HG03469 (cell line): Measurements from ENCODE around the gene ZNF346.
A peak's percentile ranks its signal among the peaks of the same experiment; 100 is the strongest.
"Not testable (repeated sequence)": the region's sequence is repeated elsewhere in the genome, so short reads cannot be mapped to it uniquely, and the experiment has no call there.

ENCODE experiments used
- ATAC-seq: cut with Tn5 transposase; IDR thresholded peaks from one replicate; pipeline ENCODE4 v1.9.1; 2021; ENCODE audit warnings: mild to moderate bottlenecking, moderate library complexity, moderate number of reproducible peaks; ENCODE audit not compliant: unreplicated experiment

The ZNF346 gene

DNA sequence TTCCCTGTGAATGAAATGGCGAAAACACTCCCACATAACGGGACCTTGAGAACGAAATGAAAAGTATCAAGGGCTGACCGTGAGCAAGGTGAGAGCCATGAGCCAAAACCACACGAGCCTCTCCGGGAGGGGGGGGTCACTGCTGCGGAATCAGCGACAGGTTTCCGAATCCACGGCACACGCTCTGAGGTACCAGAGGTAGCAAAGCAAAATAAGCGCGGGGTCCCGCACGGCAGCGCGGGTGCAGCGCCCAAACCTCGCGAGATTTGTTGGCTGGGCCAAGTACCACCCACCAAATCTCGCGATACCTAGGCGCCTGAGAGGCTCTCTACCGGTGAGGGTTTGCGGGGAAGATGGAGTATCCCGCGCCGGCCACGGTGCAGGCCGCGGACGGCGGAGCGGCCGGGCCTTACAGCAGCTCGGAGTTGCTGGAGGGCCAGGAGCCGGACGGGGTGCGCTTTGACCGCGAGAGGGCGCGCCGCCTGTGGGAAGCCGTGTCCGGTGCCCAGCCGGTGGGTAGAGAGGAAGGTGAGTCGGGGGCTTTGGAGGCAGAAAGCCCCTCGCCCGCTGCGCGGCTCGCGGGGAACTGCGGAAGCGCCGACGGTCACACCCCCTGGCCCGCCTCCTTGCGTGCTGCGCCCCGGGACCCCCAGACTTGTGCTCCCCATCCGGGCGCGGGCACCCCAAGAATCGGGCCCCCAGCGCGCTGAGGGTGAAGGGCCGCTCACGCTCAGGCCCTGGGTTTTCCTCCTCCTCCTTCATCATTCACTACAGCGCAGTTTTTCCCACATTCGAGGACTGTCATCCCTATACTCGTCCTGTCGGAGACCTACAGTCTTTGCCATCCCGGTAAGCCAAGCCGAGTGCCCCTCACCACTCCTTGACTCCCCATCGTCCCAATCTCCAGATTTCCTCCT, at the start of gene ZNF346:
TSS of gene ZNF346 (plus strand) at position 311 of the 917 bp plus-strand sequence. CDS start at position 354, 43 bp downstream.
- peak; percentile 88 for ATAC-seq

DNA sequence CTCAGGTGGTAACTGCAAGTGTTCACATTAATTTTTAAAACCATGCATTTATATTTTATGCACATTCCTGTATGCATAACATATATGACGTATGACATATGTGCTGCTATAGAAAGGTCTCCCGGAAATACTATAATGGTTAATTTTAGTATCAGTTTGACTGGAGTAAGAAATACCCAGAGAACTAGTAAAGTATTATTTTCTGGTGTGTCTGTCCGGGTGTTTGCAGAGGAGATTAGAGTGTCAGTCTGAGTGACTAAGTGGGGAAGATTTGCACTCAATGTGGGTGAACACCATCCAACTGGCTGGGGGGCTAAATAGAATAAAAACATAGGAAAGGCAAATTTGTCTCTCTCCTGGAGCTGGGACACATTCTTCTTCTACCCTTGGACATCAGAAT, 42.8 kb upstream of the ZNF346 start:
- no peak for ATAC-seq

DNA sequence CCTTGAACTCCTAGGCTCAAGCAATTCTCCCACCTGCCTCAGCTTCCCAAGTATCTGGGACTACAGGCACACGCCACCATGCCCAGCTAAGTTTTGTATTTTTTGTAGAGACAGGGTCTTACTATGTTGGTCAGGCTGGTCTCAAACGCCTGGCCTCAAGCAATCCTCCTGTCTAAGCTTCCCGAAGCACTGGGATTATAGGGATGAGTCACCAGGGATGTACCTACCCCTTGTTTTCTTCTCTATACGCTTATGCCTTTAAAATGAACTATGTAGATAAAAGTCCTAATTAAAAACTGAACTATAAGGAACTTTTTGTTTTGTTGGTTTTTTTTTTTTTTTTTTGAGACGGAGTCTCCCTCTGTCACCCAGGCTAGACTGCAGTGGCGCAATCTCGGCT, 41.7 kb upstream of the ZNF346 start:
- ATAC-seq: no peak

- ATAC-seq: not testable (repeated sequence)
Observed at GRCh38 chr5:176983112-176983511, 39.4 kb upstream of the ZNF346 start.

- ATAC-seq: not testable (repeated sequence)
Observed at GRCh38 chr5:176983593-176983992, 38.9 kb upstream of the ZNF346 start.

DNA sequence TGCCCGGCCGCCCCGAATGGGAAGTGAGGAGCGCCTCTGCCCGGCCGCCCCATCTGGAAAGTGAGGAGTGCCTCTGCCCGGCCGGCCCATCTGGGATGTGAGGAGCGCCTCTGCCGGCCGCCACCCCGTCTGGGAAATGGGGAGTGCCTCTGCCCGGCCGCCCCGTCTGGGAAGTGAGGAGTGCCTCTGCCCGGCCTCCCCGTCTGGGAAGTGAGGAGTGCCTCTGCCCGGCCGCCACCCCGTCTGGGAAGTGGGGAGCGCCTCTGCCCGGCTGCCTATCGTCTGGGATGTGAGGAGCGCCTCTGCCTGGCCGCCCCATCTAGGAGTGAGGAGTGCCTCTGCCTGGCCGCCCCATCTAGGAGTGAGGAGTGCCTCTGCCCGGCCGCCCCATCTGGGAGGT, 38.3 kb upstream of the ZNF346 start:
- ATAC-seq: not testable (repeated sequence)

DNA sequence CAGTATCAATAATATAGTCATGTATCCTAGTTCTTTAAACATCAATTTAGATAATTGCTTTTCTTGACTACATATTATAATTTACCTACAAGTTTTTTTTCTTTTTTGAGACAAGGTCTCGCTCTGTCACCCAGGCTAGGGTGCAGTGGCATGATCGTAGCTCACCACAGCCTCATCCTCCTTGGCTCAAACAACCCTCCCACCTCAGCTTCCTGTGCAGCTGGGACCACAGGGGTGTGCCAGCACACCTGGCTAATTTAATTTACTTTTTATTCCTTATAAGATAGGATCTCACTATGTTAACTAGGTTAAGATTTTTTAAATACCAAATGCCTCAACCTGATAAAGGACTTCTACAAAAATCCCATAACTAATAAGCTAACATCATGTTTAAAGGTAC, 37.0 kb upstream of the ZNF346 start:
- no peak for ATAC-seq

GRCh38 chr5:176986280-176986679, 36.2 kb upstream of the ZNF346 start:
- no peak for ATAC-seq

GRCh38 chr5:176987583-176987982, 34.9 kb upstream of the ZNF346 start:
- ATAC-seq: no peak

GRCh38 chr5:176993081-176993480, 29.4 kb upstream of the ZNF346 start:
- ATAC-seq: not testable (repeated sequence)

DNA sequence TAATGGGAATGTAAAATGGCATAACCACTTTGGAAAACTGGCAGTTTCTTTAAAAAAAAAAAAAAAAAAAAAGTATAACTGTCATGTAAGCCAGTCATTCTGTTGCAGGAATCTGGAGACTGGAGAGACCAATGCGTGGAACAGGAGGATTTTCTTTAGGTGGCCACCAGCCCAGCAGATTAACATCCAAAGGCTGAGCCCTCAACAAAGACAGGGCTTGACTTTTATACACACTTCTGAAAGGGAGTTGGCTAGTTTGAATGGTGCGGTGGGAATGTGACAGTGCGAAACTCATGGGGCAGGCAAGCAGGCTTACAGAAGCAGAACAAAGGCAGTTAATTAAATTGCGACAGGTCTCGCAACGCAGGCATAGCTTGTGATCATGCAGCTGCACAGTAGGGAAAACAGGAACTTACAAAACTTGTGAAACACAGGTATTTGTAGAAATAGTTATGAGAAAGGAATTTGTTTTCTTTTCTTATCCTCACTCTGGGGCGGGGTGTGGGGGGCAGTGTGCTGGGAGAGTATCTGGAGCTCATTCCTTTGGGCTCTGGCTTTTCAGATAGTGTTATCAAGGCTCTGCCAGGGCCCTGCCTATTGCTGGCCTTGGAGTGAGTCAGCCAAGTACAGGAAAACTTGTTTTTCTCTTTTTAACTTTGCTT, 27.9 kb upstream of the ZNF346 start:
- ATAC-seq: no peak

DNA sequence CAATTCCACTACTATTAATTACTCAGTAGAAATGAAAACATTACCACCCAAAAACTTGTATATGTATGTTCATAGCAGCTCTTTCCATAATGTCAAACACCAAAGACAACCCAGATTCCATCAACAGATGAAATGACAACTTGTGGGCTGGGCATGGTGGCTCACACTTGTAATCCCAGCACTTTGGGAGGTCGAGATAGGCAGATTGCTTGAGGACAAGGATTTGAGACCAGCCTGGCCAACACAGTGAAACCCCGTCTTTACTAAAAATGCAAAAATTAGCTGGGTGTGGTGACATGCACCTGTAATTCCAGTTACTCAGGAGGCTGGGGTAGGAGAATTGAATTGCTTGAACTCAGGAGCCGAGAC, 27.4 kb upstream of the ZNF346 start:
- no peak for ATAC-seq

- no peak for ATAC-seq
Observed at GRCh38 chr5:176995896-176996767, 26.4 kb upstream of the ZNF346 start.

GRCh38 chr5:176996780-176997179, 25.7 kb upstream of the ZNF346 start:
- no peak for ATAC-seq

GRCh38 chr5:176998828-176999227, 23.7 kb upstream of the ZNF346 start:
- no peak for ATAC-seq

- ATAC-seq: not testable (repeated sequence)
Observed at GRCh38 chr5:176999526-176999925, 23.0 kb upstream of the ZNF346 start.

- no peak for ATAC-seq
Observed at GRCh38 chr5:177003649-177004048, 18.8 kb upstream of the ZNF346 start.

DNA sequence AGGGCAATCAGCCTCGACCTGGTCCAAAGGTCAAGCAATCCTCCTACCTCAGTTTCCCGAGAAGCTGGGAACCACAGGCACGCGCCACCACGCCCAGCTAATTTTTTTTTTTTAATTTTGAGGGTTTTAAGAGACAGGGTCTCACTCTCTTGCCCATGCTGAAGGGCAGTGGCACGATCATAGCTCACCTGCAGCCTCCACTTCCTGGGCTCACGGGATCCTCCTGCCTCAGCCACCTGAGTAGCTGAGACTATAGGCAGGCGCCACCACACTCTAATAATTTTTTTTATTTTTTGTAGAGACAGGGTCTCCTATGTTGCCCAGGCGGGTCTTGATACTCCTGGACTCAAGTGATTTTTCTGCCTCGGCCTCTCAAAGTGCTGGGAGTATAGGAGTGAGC, 17.5 kb upstream of the ZNF346 start:
- no peak for ATAC-seq

- no peak for ATAC-seq
Observed at GRCh38 chr5:177005619-177006264, 16.8 kb upstream of the ZNF346 start.

DNA sequence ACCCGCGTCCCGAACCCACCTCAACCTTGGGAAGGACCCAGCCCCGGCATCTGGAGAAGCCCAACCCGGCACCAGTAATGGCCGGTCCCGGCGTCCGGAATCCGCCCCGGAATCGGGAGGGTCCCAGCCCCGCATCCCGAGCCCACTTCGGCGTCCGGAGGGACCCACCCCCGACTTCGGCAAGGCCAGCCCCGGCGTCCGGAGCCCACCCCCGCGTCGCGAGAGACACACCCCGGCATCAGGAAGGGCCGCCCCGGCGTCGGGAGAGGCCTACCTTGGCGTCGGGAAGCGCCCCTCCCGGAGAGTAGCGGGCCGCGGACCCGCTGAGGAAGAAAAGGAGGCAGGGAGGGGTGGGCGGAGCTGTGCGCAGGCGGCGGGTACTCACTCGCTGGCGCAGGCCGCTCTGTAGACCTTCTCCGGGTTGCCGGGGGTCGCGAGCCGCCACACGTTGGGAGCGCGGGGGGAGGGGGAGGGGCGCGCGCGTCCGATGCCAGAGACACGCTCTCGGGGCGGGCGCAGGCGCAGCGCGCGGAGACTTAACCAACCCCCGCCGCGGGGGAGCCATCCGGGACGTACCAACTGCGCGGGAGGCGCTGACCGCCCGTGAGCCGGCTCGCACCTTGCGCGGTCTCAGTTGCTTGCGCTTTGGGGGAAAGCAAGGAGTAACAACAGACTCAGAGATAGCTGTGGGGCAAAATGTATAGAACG, 16.1 kb upstream of the ZNF346 start, which contains the start of gene UIMC1:
TSS of gene UIMC1 (minus strand) at position 515 of the 708 bp plus-strand sequence. CDS start 24,164 bp downstream, outside the sequence.
- ATAC-seq: peak; percentile 64
